Bronchial epithelial cell (primary cell): ENCODE data around the gene SLC27A2. TPM values are rescaled to one million over a fixed set of nuclear protein-coding genes. Genes with fewer than 3 reads are reported as not detected.
A peak's percentile ranks its signal among the peaks of the same experiment; 100 is the strongest.

Experiments
- DNase-seq: peaks from one replicate; pipeline ENCODE4 v3.0.0-alpha.2; 2010; ENCODE audit warnings: low read depth
- FAIRE-seq: peaks from 2 replicates; lab custom pipeline; 2011; peaks lifted over from hg19 to GRCh38; lab: Jason Lieb, UNC
- H3K27me3 ChIP-seq: 2 replicates; pipeline ENCODE4 v1.5.1; 2011; ENCODE audit warnings: low read length; ENCODE audit not compliant: control insufficient read depth, insufficient read depth
- H3K36me3 ChIP-seq: 2 replicates; pipeline ENCODE4 v1.5.1; 2011; ENCODE audit warnings: low read length; ENCODE audit not compliant: control insufficient read depth, insufficient read depth
- H3K4me3 ChIP-seq: 2 replicates; pipeline ENCODE4 v1.5.1; 2011; ENCODE audit warnings: mild to moderate bottlenecking, low read depth, low read length, control low read depth
- total RNA-seq: library from RNA; depleted of rRNA; stranded (reverse); fragments of >200 nt; gene quantifications from 2 replicates; pipeline ENCODE4 v1.2.1, GENCODE V29; 2014
- TF ChIP-seq, protein P1 (sequence below): IDR thresholded peaks from 2 replicates; pipeline ENCODE4 v1.5.1; 2011; ENCODE audit warnings: mild to moderate bottlenecking, moderate library complexity, low read length, control low read depth, inconsistent platforms; ENCODE audit not compliant: insufficient read depth, severe bottlenecking

SLC27A2 gene
- total RNA-seq, 1 donor from 2014 or later: 1.3 TPM

DNA sequence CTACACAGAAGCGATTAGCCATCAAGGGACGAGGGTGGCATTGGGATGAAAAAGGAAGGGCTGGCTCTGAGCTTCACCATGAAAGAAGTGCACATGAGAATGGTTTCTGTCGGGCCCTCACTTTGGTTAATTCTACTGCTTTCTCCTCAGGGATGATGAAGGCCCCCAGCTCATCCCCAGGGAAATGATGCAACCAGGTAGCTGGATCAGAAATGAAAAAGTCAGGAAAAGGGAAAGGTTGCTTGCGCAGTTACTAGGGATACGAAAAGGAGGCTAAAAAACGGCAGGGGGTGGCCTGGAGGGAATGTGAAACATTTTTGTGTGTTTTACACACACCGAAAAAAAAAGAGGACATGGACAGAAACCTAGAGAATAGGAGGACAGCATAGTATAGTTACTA is 1.4 kb upstream of the SLC27A2 start:
- TF ChIP-seq, protein P1, sequence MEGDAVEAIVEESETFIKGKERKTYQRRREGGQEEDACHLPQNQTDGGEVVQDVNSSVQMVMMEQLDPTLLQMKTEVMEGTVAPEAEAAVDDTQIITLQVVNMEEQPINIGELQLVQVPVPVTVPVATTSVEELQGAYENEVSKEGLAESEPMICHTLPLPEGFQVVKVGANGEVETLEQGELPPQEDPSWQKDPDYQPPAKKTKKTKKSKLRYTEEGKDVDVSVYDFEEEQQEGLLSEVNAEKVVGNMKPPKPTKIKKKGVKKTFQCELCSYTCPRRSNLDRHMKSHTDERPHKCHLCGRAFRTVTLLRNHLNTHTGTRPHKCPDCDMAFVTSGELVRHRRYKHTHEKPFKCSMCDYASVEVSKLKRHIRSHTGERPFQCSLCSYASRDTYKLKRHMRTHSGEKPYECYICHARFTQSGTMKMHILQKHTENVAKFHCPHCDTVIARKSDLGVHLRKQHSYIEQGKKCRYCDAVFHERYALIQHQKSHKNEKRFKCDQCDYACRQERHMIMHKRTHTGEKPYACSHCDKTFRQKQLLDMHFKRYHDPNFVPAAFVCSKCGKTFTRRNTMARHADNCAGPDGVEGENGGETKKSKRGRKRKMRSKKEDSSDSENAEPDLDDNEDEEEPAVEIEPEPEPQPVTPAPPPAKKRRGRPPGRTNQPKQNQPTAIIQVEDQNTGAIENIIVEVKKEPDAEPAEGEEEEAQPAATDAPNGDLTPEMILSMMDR: no peak
- FAIRE-seq: no peak
- peaks cover 11% of the 10 kb centered on the region for H3K27me3 ChIP-seq
- H3K36me3 ChIP-seq: no peaks in the 10 kb centered on the region
- H3K4me3 ChIP-seq: no peak overlapping the region
- no peak for DNase-seq

DNA sequence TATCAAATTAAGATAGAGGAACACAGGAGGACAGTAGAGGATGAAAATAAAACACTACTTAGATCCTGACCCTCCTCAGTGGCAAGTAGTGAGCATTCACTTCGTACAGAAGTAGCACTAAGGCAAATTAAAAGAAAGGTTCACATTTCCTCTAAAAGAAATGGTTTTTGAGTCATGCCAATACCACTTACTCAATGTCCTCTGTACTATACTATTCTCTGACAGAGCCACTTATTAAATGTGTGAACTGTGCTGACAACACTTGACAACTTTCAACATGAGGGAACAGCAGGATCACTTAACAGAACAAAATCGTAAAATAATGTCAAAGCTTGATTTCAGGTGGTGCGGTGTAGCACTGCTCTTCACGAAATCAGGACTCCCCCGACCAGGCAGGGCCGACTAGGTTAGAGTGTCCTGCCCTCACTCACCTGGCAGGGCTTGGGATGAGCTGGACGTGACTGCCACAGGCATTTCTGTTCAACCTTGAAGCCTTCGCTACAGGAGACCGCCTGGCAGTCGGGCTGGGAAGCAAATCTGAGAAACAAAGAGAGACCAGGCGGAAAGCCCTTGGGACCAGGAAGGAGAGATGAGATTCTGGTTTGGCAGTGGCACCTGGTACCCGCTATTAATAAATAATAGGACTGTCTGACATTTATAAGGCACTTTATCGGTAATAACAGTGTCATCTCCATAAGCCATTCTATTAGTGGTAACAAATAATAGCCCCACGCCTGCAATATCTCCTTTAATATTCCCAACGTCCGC is 611 bp upstream of the SLC27A2 start:
- Histone ChIP-seq H3K36me3 (no peaks in the 10 kb centered on the region), H3K4me3 (peak overlapping the region; percentile 56), H3K27me3 (peaks cover 11% of the 10 kb centered on the region)
- DNase-seq (no peak), FAIRE-seq (no peak)
- TF ChIP-seq, protein P1: no peak

DNA sequence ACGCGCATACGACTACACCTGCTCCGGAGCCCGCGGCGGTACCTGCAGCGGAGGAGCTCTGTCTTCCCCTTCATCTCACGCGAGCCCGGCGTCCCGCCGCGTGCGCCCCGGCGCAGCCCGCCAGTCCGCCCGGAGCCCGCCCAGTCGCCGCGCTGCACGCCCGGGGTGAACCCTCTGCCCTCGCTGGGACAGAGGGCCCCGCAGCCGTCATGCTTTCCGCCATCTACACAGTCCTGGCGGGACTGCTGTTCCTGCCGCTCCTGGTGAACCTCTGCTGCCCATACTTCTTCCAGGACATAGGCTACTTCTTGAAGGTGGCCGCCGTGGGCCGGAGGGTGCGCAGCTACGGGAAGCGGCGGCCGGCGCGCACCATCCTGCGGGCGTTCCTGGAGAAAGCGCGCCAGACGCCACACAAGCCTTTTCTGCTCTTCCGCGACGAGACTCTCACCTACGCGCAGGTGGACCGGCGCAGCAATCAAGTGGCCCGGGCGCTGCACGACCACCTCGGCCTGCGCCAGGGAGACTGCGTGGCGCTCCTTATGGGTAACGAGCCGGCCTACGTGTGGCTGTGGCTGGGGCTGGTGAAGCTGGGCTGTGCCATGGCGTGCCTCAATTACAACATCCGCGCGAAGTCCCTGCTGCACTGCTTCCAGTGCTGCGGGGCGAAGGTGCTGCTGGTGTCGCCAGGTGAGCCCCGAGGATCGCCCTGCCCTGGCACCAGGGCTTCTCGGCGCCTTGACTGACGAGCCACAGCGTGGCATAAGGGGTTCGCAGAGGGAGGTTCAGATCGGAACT is 420 bp downstream of the SLC27A2 start:
- no peaks in the 10 kb centered on the region for H3K36me3 ChIP-seq
- peak overlapping the region; percentile 56 for H3K4me3 ChIP-seq
- peaks cover 11% of the 10 kb centered on the region for H3K27me3 ChIP-seq
- TF ChIP-seq, protein P1: no peak
- no peak for DNase-seq
- no peak for FAIRE-seq

DNA sequence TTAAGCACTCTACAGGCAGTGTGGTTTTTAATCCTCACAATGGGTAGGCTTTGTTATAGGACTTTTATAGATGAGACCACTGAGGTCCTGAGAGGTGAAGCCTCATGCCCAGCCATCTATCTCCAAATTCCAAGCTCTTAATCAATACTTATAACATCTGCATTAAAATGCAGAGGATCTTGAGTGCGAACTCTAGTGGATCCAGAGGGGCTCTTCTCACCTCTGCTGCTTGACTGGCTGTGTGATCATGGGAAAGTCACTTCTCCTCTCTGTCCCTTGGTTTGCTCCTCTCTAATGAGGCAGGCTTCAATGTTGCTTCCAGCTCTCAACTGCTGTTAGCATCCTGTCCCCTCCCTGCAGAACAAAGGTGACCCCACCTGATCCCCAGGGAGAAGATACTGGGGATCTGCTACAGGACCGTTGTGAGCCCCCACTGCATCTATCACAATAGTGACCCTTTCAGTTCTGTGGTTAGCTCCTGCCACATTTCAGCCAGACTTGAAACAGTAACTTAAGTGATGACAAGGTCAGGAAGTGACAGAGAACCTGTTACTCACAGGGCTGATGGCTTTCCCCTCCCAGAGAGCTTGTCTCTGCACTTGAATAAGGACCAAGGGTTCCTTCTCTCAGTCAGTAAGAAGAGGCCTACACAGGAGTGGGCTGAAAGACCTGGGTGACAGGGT is 1.3 kb downstream of the SLC27A2 start:
- DNase-seq: no peak
- peak overlapping the region; percentile 56 for H3K4me3 ChIP-seq
- no peak for FAIRE-seq
- H3K36me3 ChIP-seq: no peaks in the 10 kb centered on the region
- H3K27me3 ChIP-seq: peaks cover 11% of the 10 kb centered on the region
- TF ChIP-seq, protein P1: no peak

DNA sequence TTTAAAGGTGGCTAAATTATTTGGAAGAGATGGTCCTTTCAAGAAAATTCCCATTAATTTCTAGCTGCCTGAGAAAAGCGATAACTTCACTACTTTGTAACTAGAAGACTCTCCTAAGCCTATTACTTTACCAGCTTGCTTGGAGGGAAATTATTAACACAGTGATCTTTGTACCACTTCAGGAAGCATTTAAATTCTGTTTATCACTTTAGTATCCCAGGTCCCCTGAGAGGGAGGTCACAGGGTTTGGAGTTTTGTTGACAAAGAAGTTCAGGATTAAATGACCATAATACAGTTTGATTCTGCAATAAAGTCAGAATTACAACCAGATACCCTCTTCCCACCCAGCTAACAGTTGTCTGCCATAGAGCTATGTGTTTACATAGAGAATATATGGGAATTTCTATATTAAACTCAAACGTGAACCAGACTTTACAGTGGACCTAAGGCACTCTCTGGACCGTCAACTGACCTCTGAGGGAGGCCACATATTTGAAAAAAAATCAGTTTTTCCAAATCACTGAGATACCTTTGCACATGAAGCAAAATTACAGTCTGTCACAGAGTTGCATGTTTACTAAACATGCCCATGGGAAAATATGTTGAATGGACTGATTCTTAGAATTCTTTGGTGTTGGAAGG is 3.0 kb downstream of the SLC27A2 start:
- DNase-seq: no peak
- FAIRE-seq: no peak
- Histone ChIP-seq H3K27me3 (peaks cover 11% of the 10 kb centered on the region), H3K36me3 (no peaks in the 10 kb centered on the region), H3K4me3 (no peak overlapping the region)
- TF ChIP-seq, protein P1: no peak
